ENCODE data around the gene GAGE10. TPM values are rescaled to one million over a fixed set of nuclear protein-coding genes. Genes with fewer than 3 reads are reported as not detected.

Gene GAGE10
- total RNA-seq, 1 donor from 2014 or later = not detected

GRCh38 chrX:49270249-49270921 is 33.1 kb upstream of the GAGE10 start:
- Histone ChIP-seq H3K27me3 (ENCODE audit: insufficient read depth, low read length) (no peaks in the 10 kb centered on the region), H3K79me2 (ENCODE audit: insufficient read depth, low read length) (peaks cover 29% of the 10 kb centered on the region), H3K4me1 (ENCODE audit: insufficient read depth, low read length) (peaks cover 16% of the 10 kb centered on the region), H2AFZ (ENCODE audit: low read depth, low read length) (peak overlapping the region; percentile 47), H3K36me3 (ENCODE audit: insufficient read depth, low read length) (no peaks in the 10 kb centered on the region), H3K9ac (ENCODE audit: low read length) (peak overlapping the region; percentile 98), H3K27ac (ENCODE audit: low read depth, low read length) (peak overlapping the region; percentile 99), H3K4me3 (ENCODE audit: insufficient read depth, low read depth, low read length) (peak overlapping the region; percentile 81), H3K4me2 (ENCODE audit: low read length) (peak overlapping the region; percentile 77), H4K20me1 (ENCODE audit: insufficient read depth, low read length) (peaks cover 29% of the 10 kb centered on the region), H3K9me3 (ENCODE audit: insufficient read depth, low read depth, low read length) (no peaks in the 10 kb centered on the region)
- FAIRE-seq (no peak), DNase-seq (ENCODE audit: low read depth) (no peak)
- Mint-ChIP-seq H3K27me3 (ENCODE audit: low read depth, unreplicated experiment) (no peaks in the 10 kb centered on the region), H3K4me3 (ENCODE audit: unreplicated experiment) (peak overlapping the region; percentile 83), H3K36me3 (ENCODE audit: low read depth, unreplicated experiment) (no peaks in the 10 kb centered on the region), H3K4me1 (ENCODE audit: low read depth, unreplicated experiment) (peaks cover 11% of the 10 kb centered on the region), H3K27ac (ENCODE audit: unreplicated experiment) (no peak overlapping the region), H3K9me3 (ENCODE audit: unreplicated experiment) (no peaks in the 10 kb centered on the region)
- TF ChIP-seq, protein P1, sequence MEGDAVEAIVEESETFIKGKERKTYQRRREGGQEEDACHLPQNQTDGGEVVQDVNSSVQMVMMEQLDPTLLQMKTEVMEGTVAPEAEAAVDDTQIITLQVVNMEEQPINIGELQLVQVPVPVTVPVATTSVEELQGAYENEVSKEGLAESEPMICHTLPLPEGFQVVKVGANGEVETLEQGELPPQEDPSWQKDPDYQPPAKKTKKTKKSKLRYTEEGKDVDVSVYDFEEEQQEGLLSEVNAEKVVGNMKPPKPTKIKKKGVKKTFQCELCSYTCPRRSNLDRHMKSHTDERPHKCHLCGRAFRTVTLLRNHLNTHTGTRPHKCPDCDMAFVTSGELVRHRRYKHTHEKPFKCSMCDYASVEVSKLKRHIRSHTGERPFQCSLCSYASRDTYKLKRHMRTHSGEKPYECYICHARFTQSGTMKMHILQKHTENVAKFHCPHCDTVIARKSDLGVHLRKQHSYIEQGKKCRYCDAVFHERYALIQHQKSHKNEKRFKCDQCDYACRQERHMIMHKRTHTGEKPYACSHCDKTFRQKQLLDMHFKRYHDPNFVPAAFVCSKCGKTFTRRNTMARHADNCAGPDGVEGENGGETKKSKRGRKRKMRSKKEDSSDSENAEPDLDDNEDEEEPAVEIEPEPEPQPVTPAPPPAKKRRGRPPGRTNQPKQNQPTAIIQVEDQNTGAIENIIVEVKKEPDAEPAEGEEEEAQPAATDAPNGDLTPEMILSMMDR (IDR thresholded peaks at IDR 0.05; ENCODE audit: insufficient read depth, low read depth, low read length) = no peak
- TF ChIP-seq EZH2 (IDR thresholded peaks at IDR 0.05; ENCODE audit: insufficient read depth, low read length) = no peak

DNA sequence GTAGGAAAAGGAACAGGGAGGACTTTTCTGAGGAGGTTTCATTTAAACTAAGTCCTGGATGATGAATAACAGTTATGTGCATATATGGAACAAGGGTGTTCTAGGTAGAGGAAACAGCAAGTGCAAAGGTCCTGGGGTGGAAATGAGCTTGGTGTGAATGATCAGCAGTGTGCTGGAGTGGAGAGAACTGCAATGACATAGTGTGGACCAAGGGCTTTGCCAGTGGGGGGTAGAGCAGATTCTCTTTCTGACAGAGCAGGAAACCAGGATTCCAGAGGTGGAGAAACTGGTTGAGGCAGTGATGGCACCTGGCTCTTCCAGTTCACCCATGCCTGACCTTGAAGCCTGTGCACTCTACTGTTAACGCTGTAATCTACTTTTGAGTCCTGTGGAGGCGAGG is 32.1 kb upstream of the GAGE10 start:
- Histone ChIP-seq H3K9me3 (ENCODE audit: insufficient read depth, low read depth, low read length) (no peaks in the 10 kb centered on the region), H3K27me3 (ENCODE audit: insufficient read depth, low read length) (no peaks in the 10 kb centered on the region), H2AFZ (ENCODE audit: low read depth, low read length) (no peak overlapping the region), H3K36me3 (ENCODE audit: insufficient read depth, low read length) (no peaks in the 10 kb centered on the region), H3K79me2 (ENCODE audit: insufficient read depth, low read length) (peaks cover 29% of the 10 kb centered on the region), H3K4me3 (ENCODE audit: insufficient read depth, low read depth, low read length) (no peak overlapping the region), H3K4me2 (ENCODE audit: low read length) (peak overlapping the region; percentile 77), H3K27ac (ENCODE audit: low read depth, low read length) (no peak overlapping the region), H4K20me1 (ENCODE audit: insufficient read depth, low read length) (peaks cover 37% of the 10 kb centered on the region), H3K9ac (ENCODE audit: low read length) (no peak overlapping the region), H3K4me1 (ENCODE audit: insufficient read depth, low read length) (peaks cover 16% of the 10 kb centered on the region)
- Mint-ChIP-seq H3K4me3 (ENCODE audit: unreplicated experiment) (peak overlapping the region; percentile 83), H3K4me1 (ENCODE audit: low read depth, unreplicated experiment) (peaks cover 11% of the 10 kb centered on the region), H3K27ac (ENCODE audit: unreplicated experiment) (peak overlapping the region; percentile 68), H3K27me3 (ENCODE audit: low read depth, unreplicated experiment) (no peaks in the 10 kb centered on the region), H3K9me3 (ENCODE audit: unreplicated experiment) (no peaks in the 10 kb centered on the region), H3K36me3 (ENCODE audit: low read depth, unreplicated experiment) (no peaks in the 10 kb centered on the region)
- TF ChIP-seq, protein P1 (IDR thresholded peaks at IDR 0.05; ENCODE audit: insufficient read depth, low read depth, low read length) = no peak
- no peak for TF ChIP-seq EZH2 (IDR thresholded peaks at IDR 0.05; ENCODE audit: insufficient read depth, low read length)
- FAIRE-seq (no peak), DNase-seq (ENCODE audit: low read depth) (no peak)

DNA sequence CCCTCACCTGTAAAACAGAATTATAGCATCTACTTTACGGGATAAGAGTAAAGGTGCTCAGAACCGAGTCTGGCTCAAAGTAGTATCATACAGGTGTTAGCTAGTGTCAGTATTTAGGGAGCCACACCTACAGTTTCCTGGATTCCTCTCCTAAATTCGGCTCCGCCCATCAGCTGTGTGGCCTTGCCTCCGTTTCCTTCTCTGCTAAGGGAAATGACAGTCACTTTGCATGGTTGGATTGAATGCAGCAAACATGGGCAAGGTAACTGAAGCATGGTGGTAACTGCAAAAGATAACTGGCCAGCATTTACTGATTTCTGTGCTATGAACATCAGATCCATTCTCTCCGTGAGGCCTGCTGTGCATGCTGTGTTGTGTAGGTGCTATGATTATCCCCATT is 31.0 kb upstream of the GAGE10 start:
- no peak overlapping the region for H3K27ac ChIP-seq (ENCODE audit: low read depth, low read length)
- H3K27ac Mint-ChIP-seq (ENCODE audit: unreplicated experiment) = no peak overlapping the region
- peaks cover 29% of the 10 kb centered on the region for H3K79me2 ChIP-seq (ENCODE audit: insufficient read depth, low read length)
- no peak overlapping the region for H3K4me3 ChIP-seq (ENCODE audit: insufficient read depth, low read depth, low read length)
- H3K9ac ChIP-seq (ENCODE audit: low read length) = no peak overlapping the region
- no peaks in the 10 kb centered on the region for H3K9me3 ChIP-seq (ENCODE audit: insufficient read depth, low read depth, low read length)
- peak overlapping the region; percentile 77 for H3K4me2 ChIP-seq (ENCODE audit: low read length)
- H3K4me1 ChIP-seq (ENCODE audit: insufficient read depth, low read length) = peaks cover 16% of the 10 kb centered on the region
- H3K36me3 ChIP-seq (ENCODE audit: insufficient read depth, low read length) = no peaks in the 10 kb centered on the region
- H2AFZ ChIP-seq (ENCODE audit: low read depth, low read length) = no peak overlapping the region
- no peaks in the 10 kb centered on the region for H3K36me3 Mint-ChIP-seq (ENCODE audit: low read depth, unreplicated experiment)
- DNase-seq (ENCODE audit: low read depth) (no peak), FAIRE-seq (no peak)
- H3K27me3 Mint-ChIP-seq (ENCODE audit: low read depth, unreplicated experiment) = no peaks in the 10 kb centered on the region
- peaks cover 11% of the 10 kb centered on the region for H3K4me1 Mint-ChIP-seq (ENCODE audit: low read depth, unreplicated experiment)
- no peak overlapping the region for H3K4me3 Mint-ChIP-seq (ENCODE audit: unreplicated experiment)
- TF ChIP-seq, protein P1 (IDR thresholded peaks at IDR 0.05; ENCODE audit: insufficient read depth, low read depth, low read length) = no peak
- no peak for TF ChIP-seq EZH2 (IDR thresholded peaks at IDR 0.05; ENCODE audit: insufficient read depth, low read length)
- peaks cover 37% of the 10 kb centered on the region for H4K20me1 ChIP-seq (ENCODE audit: insufficient read depth, low read length)
- no peaks in the 10 kb centered on the region for H3K27me3 ChIP-seq (ENCODE audit: insufficient read depth, low read length)
- no peaks in the 10 kb centered on the region for H3K9me3 Mint-ChIP-seq (ENCODE audit: unreplicated experiment)

All from astrocyte (in vitro differentiated cells and primary cell).